Loucy (cell line): ENCODE results near the gene TENM4.

Source experiments
- H2AFZ ChIP-seq: fragments of 200-600 bp; sonication (generic); 2 replicates; pipeline ENCODE4 v1.6.0; 2016; ENCODE audit warnings: antibody characterized with exemption, mild to moderate bottlenecking, low read length, moderate library complexity
- H3F3A ChIP-seq: fragments of 200-600 bp; 2 replicates; pipeline ENCODE4 v1.6.0; 2016; ENCODE audit warnings: antibody characterized with exemption, low read depth, mild to moderate bottlenecking
- H3K27me3 ChIP-seq: fragments of 200-600 bp; sonication (generic); 2 replicates; pipeline ENCODE4 v1.6.1; 2014; ENCODE audit warnings: low read length, mild to moderate bottlenecking; ENCODE audit not compliant: insufficient read depth, poor library complexity, severe bottlenecking
- H3K36me3 ChIP-seq: fragments of 200-600 bp; sonication (generic); 2 replicates; pipeline ENCODE4 v1.6.1; 2016; ENCODE audit warnings: low read length; ENCODE audit not compliant: insufficient read depth
- H3K4me1 ChIP-seq: fragments of 200-600 bp; sonication (generic); 2 replicates; pipeline ENCODE4 v1.5.1; 2014; ENCODE audit warnings: low read length, mild to moderate bottlenecking; ENCODE audit not compliant: insufficient read depth, poor library complexity, severe bottlenecking
- H3K4me2 ChIP-seq: fragments of 200-600 bp; sonication (generic); 2 replicates; pipeline ENCODE4 v1.6.0; 2014; ENCODE audit warnings: antibody characterized with exemption, low read length, low read depth, mild to moderate bottlenecking; ENCODE audit not compliant: poor library complexity, severe bottlenecking
- H3K4me3 ChIP-seq: fragments of 200-600 bp; sonication (generic); 2 replicates; pipeline ENCODE4 v1.5.1; 2014; ENCODE audit warnings: low read length, mild to moderate bottlenecking, mixed read lengths; ENCODE audit not compliant: poor library complexity, severe bottlenecking
- H3K79me2 ChIP-seq: fragments of 200-600 bp; sonication (generic); 2 replicates; pipeline ENCODE4 v1.6.1; 2014; ENCODE audit warnings: low read length; ENCODE audit not compliant: insufficient read depth
- H3K9ac ChIP-seq: fragments of 200-600 bp; sonication (generic); 2 replicates; pipeline ENCODE4 v1.6.0; 2014; ENCODE audit warnings: mild to moderate bottlenecking, low read depth, low read length, moderate library complexity; ENCODE audit not compliant: poor library complexity, severe bottlenecking
- H3K9me2 ChIP-seq: fragments of 200-600 bp; sonication (generic); replicated peaks from 2 replicates; pipeline ENCODE4 v1.6.1; 2016; ENCODE audit warnings: low read depth, low read length, mixed read lengths
- H3K9me3 ChIP-seq: fragments of 200-600 bp; sonication (generic); 2 replicates; pipeline ENCODE4 v1.6.1; 2014; ENCODE audit warnings: mild to moderate bottlenecking, antibody characterized with exemption, low read length, low read depth; ENCODE audit not compliant: insufficient read depth
- H4K20me1 ChIP-seq: fragments of 200-600 bp; sonication (generic); 2 replicates; pipeline ENCODE4 v1.6.0; 2014; ENCODE audit warnings: antibody characterized with exemption, low read length, mild to moderate bottlenecking; ENCODE audit not compliant: insufficient read depth, poor library complexity, severe bottlenecking
- EZH2phosphoT487 ChIP-seq: fragments of 200-600 bp; IDR thresholded peaks from 2 replicates; pipeline ENCODE4 v1.6.1; 2018; ENCODE audit warnings: antibody characterized with exemption, mild to moderate bottlenecking, moderate library complexity, borderline replicate concordance
- TF ChIP-seq, protein P1 (sequence below): fragments of 200-600 bp; sonication (generic); conservative IDR thresholded peaks from 2 replicates; pipeline ENCODE4 v1.5.1; 2014; ENCODE audit warnings: mild to moderate bottlenecking, antibody characterized with exemption, low read length

The TENM4 gene

DNA sequence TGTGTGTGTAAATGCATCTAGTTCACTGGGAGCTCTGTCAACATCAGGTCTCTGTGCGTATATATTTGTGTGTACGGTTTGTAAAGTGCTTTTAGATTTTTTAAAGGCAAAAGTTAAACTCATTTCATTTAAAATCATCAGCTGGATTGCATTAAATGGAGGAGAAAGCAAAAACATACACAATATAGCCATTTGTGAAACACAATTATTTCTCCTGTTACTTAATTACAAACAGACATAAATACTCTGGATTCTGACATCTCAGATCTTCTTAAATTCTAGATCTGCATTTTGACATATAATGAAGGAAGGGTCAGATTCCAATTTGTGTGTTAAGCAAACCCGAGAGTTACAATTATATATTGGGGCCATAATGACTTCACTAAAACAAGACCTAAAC, 590.8 kb downstream of the TENM4 start:
- no peak overlapping the region for H3K9ac ChIP-seq
- no peaks in the 10 kb centered on the region for H3K9me2 ChIP-seq
- H3K36me3 ChIP-seq, result no peaks in the 10 kb centered on the region
- no peaks in the 10 kb centered on the region for H3K9me3 ChIP-seq
- no peaks in the 10 kb centered on the region for H4K20me1 ChIP-seq
- H2AFZ ChIP-seq, result no peak overlapping the region
- no peaks in the 10 kb centered on the region for H3K4me1 ChIP-seq
- H3K4me3 ChIP-seq, result no peak overlapping the region
- no peaks in the 10 kb centered on the region for H3K27me3 ChIP-seq
- TF ChIP-seq, protein P1, sequence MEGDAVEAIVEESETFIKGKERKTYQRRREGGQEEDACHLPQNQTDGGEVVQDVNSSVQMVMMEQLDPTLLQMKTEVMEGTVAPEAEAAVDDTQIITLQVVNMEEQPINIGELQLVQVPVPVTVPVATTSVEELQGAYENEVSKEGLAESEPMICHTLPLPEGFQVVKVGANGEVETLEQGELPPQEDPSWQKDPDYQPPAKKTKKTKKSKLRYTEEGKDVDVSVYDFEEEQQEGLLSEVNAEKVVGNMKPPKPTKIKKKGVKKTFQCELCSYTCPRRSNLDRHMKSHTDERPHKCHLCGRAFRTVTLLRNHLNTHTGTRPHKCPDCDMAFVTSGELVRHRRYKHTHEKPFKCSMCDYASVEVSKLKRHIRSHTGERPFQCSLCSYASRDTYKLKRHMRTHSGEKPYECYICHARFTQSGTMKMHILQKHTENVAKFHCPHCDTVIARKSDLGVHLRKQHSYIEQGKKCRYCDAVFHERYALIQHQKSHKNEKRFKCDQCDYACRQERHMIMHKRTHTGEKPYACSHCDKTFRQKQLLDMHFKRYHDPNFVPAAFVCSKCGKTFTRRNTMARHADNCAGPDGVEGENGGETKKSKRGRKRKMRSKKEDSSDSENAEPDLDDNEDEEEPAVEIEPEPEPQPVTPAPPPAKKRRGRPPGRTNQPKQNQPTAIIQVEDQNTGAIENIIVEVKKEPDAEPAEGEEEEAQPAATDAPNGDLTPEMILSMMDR, result no peak
- no peak for TF ChIP-seq EZH2phosphoT487
- H3F3A ChIP-seq, result no peaks in the 10 kb centered on the region
- H3K79me2 ChIP-seq, result no peaks in the 10 kb centered on the region
- no peak overlapping the region for H3K4me2 ChIP-seq

DNA sequence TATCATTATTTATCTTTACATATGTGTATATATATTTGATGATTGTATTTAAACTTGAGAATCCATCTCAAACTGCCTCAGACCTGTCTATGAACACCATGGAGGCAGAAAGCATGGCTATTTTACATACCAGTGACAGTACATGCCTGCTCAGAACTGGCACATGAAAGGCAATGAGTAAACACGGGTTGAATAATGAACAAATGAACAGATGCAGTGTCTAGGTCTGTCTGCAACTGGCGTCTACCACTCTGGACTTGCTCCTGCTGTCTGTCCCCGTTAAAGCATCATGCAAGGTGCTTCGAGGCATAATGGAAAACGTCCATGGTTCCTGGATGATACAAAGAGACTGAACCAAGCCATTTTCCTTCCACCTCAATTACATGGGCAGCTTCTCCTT, 594.6 kb downstream of the TENM4 start:
- Histone ChIP-seq H4K20me1 (no peaks in the 10 kb centered on the region), H3K4me2 (no peak overlapping the region)

DNA sequence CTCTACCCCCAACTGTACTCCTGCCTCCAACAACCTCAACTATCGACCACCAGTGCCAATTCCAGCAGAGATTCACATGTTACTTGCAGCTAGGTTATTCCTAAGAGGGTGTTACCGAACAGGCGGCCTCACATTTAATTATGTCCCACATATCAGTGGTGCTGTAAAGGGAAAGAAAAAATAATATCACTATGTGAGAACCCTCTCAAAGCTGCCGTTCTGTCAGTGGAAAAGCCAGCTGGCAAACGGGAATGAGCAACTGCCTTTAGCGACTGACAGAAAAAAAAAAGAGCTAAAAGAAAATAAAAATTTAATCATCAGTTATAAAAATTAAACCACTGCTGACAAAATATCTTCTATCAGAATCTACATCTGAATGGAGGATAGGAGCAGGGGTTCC, 595.3 kb downstream of the TENM4 start:
- TF ChIP-seq, protein P1, result no peak
- no peak for TF ChIP-seq EZH2phosphoT487

More for the DNA sequence above, 594.6 kb downstream of the TENM4 start:
- Histone ChIP-seq H3K9ac (no peak overlapping the region), H3K4me1 (no peaks in the 10 kb centered on the region), H3K9me3 (no peaks in the 10 kb centered on the region), H2AFZ (no peak overlapping the region), H3K27me3 (no peaks in the 10 kb centered on the region), H3F3A (no peaks in the 10 kb centered on the region), H3K79me2 (no peaks in the 10 kb centered on the region), H3K4me3 (no peak overlapping the region), H3K9me2 (no peaks in the 10 kb centered on the region), H3K36me3 (no peaks in the 10 kb centered on the region)
- TF ChIP-seq EZH2phosphoT487, result no peak
- TF ChIP-seq, protein P1, result no peak

More for the DNA sequence above, 595.3 kb downstream of the TENM4 start:
- no peak overlapping the region for H3K9ac ChIP-seq
- H3K9me3 ChIP-seq, result no peaks in the 10 kb centered on the region
- H3K27me3 ChIP-seq, result no peaks in the 10 kb centered on the region
- H2AFZ ChIP-seq, result no peak overlapping the region
- no peaks in the 10 kb centered on the region for H3F3A ChIP-seq
- H3K4me3 ChIP-seq, result no peak overlapping the region
- H3K36me3 ChIP-seq, result no peaks in the 10 kb centered on the region
- no peaks in the 10 kb centered on the region for H4K20me1 ChIP-seq
- no peaks in the 10 kb centered on the region for H3K9me2 ChIP-seq
- no peak overlapping the region for H3K4me2 ChIP-seq
- no peaks in the 10 kb centered on the region for H3K4me1 ChIP-seq
- H3K79me2 ChIP-seq, result no peaks in the 10 kb centered on the region
